Midbrain (tissue), 1 donor: ENCODE results near the gene ADAM17.
A peak's percentile ranks its signal among the peaks of the same experiment; 100 is the strongest.
"Not testable (repeated sequence)": the region's sequence is repeated elsewhere in the genome, so short reads cannot be mapped to it uniquely, and the experiment has no call there.

ENCODE experiments used
- DNase-seq: peaks from one replicate; lab custom pipeline; 2025; lab: John Stamatoyannopoulos, UW

ADAM17 gene

GRCh38 chr2:9565436-9566153 is 10.0 kb upstream of the ADAM17 start:
- DNase-seq, result peak; percentile 33

- DNase-seq, result no peak
Observed at GRCh38 chr2:9560628-9561027, 5.0 kb upstream of the ADAM17 start.

DNA sequence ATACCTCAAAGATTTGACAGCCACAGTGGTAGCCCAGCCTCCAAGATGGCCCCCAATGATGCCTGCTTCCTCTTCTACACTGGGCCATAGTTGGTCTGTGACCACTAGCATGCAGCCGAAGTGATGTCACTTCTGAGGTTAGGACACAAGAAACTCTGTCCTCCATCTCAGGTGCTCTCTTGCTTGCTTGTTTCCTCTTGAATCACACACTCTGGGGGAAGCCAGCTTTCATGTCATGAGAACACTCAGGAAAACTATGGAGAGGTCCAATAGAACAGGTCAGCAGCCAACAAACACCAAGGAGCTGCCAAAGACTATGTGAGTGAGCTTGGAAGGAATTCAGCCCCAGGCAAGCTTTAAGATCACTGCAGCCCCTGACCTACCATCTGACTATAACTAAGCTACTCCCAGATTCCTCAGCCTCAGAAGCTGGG is 3.3 kb upstream of the ADAM17 start:
- no peak for DNase-seq

- peak; percentile 56 for DNase-seq
Observed at GRCh38 chr2:9556121-9556743, 602 bp upstream of the ADAM17 start.

GRCh38 chr2:9554921-9555296 is 721 bp downstream of the ADAM17 start:
- DNase-seq, result no peak

- DNase-seq, result no peak
Observed at GRCh38 chr2:9552219-9553178, 3.1 kb downstream of the ADAM17 start.

DNA sequence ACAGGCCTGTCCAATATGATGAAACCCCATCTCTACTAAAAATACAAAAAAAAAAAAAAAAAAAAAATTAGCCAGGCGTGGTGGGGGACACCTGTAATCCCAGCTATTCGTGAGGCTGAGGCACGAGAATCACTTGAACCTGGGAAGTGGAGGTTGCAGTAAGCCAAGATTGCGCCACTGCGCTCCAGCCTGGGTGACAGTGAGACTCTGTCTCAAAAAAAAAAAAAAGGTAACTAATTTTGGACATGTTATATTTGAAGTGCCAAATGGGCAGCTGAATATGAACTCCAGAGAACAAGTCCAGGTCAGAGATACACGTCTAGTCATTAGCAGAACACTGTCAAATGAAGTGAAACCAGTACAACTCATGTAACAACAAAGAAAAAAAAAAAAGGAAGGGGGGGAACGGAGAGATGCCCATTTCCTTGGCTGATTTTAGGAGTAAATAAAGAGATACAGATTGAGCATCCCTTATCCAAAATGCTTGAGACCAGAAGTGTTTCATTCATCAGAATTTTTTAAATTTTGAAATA is 4.7 kb downstream of the ADAM17 start:
- not testable (repeated sequence) for DNase-seq

DNA sequence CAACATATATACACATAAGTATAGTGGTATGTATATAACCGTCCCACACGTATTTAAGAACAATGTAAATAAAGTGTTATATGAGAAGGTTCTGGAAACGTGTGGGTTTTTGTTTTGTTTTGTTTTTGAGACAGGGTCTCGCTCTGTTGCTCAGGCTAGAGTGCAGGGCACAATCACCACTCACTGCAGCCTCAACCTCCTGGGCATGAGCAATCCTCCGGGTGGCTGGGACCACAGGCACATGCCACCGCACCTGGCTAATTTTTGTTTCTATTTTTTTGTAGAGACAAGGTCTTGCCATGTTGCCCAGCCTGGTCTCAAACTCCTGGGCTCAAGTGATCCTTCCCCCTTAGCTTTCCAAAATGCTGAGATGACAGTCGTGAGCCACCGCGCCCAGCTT is 6.2 kb downstream of the ADAM17 start:
- DNase-seq, result no peak

GRCh38 chr2:9548506-9548905 is 7.1 kb downstream of the ADAM17 start:
- no peak for DNase-seq

GRCh38 chr2:9547262-9547991 is 8.2 kb downstream of the ADAM17 start:
- no peak for DNase-seq

DNA sequence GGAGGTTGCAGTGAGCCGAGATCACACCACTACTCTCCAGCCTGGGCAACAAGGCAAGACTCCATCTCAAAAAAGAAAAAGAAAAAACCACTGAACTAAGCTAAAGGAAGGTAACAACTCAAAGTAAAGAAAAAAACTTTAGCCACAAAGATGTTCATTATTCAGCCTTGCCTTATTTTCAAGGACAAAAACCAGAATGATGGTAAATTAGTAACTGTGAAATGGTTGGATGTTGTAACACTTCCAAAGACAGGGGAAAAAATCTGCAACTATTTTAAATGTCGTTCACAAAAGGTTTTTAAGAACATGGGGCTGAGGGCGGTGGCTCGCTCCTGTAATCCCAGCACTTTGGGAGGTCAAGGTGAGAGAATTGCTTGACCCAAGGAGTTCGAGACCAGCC is 10.1 kb downstream of the ADAM17 start:
- DNase-seq, result no peak

- no peak for DNase-seq
Observed at GRCh38 chr2:9543557-9543956, 12.1 kb downstream of the ADAM17 start.

DNA sequence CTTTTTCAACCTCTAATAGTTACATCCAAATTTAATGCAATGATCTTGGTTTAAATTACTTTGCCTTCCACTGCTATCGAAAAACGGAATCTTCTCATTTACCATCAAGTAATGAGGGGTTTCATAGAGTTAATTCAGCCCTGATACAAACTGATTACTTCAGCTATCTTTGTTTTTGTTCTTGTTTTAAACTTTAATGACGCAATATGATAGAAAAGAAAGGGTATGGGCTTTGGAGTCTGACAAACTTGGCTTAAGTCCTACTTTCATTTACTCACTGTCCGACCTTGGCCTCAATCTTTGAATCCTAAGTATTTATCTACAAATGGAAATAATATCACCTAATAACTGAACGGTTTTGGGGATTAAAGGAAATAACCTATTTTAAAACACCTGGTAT is 16.1 kb downstream of the ADAM17 start:
- DNase-seq, result no peak

DNA sequence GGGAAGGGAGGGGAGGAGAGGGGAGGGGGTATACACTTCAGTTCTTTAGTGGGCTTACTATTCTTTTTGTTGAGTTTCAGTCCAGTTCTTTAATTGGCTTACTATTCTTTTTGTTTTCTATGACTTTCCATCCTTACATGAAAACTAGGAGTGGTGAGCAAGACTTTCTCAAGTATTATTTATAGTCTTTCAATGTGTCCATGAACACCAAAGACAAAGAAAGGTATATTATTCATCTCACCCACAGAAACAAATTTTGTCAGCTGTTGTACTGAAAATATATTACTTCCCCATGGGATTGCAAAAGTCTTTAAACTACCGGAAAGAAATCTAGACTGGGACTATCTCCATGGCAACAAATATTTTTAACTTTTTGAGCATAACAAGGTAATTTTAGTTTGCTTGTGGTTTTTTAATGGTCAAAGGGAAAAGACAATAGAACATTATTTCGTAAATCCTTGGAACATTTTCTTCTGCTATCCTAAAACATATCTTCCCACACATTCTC is 17.6 kb downstream of the ADAM17 start:
- no peak for DNase-seq

DNA sequence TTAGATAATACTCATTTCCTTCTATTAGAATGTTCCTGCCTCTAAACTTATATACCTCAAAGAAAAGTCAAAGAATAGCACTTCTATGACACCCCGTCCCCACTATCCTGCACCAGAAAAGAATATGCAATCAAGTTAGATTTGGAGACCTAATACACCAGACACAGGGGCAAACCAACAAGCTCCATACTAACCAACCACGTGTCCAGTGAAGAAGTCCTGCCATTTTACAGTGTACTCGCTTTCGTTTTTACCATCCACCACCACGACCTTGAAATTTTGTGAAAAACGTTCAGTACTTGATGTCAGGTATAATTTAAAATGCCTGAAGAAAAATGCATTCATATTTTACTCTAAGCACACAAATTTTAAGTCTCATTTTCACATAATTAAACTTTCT is 19.1 kb downstream of the ADAM17 start:
- no peak for DNase-seq

GRCh38 chr2:9535177-9535576 is 20.5 kb downstream of the ADAM17 start:
- DNase-seq, result no peak

DNA sequence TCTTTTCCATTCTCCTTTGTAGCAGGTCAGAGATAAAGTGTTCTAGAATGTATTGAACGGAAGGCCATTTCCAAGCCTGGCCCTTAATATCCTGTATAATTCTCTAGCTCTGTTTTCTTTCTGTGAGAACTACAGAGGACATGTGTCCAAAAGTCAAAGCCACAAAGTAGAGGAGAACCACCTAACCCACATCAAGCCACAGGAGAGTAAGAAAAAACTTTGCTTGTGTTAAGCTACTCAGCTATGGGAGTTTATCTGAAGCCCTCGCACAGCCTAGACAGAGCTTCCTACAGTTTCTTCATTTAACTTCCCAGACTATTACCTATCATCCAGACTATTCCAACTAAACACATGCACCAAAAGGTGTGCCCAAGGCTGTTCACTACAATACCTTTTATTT is 22.0 kb downstream of the ADAM17 start:
- DNase-seq, result no peak

DNA sequence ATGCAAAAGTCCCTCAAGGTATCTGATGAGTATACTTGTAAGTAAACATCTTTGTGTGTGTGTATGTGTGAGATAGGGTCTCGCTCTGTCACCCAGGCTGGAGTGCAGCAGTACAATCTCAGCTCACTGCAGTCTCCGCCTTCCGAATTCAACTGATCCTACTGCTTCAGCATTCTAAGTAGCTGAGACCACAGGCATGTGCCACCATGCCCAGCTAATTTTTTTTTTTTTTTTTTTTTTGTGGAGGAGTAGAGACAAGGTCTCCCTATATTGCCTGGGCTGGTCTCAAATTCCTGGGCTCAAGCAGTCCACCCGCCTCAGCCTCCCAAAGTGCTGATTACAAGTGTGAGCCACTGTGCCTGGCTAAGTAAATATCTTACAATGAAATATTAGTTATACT is 23.2 kb downstream of the ADAM17 start:
- DNase-seq, result no peak

DNA sequence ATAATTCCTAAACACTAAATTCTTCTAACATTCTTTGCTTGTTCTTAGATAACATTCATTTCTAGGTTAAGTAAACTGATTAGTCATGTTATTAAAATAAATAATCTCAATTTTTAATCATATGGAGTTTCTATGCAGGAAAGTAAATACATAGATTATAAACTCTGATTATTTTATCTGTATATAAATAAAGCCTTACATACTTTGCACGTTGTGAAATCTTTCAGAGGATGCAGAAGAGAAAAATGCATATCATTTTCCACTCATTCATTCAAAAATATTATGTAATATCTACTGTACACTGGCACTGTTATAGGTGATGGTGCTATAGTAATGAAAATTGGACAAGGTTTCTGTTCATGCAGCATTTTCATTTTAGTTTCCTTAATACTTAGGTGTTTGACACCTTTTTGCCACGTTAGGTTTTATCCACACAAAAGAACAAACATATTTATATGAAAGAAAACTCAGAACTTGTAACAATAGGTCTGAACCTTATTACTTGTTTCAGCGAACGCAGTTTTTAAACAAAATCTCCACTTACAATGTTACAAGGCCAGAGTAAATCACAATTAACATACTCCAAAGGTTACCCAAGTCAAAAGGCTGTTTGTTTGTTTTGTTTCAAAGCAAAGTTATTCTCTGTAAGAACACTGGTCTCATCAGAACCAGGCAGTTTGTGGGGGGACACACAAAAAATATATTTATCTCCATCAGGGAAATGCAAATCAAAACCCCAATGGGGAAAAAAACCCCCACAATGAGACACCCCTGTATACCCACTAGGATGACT is 27.4 kb downstream of the ADAM17 start:
- DNase-seq, result no peak

GRCh38 chr2:9525266-9525665 is 30.4 kb downstream of the ADAM17 start:
- peak; percentile 49 for DNase-seq

DNA sequence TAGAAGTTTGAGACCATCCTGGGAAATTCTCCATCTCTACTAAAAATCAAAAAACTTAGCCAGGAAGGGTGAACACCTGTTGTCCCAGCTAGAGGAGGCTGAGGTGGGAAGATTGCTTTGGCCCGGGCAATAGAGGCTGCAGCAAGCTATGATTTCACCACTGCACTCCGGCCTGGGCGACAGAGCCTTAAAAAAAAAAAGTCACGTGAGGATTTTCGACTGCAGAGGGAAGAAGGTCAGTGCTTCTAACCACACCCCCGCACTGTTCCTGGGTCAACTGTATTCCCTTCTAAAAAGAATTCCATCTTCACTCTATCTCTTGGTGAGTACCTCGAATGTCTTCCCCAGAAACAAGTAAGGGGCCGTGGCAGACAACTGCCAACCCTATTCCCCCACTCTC is 31.3 kb downstream of the ADAM17 start:
- no peak for DNase-seq
